Heart left ventricle (tissue), 13 donors: ENCODE results near the gene PLAC8.

Experiments used
- CTCF ChIP-seq, 12 donors: fragments of 200-600 bp; sonication (generic) in 4 of 12; IDR thresholded peaks; one replicate each; pipeline versions ENCODE4 v1.5.0 to v1.8.0; 2018 to 2022; ENCODE audit warnings: antibody characterized with exemption in 12 of 12, mild to moderate bottlenecking in 5 of 12
- POLR2A ChIP-seq, 2 donors: fragments of 450-650 bp; IDR thresholded peaks; one replicate each; pipeline ENCODE4 v1.6.1; 2017; ENCODE audit warnings: antibody characterized with exemption in 2 of 2, mild to moderate bottlenecking in 2 of 2, moderate library complexity in 2 of 2
- donor health status: ischemic (EF 13 %, LVEDD 7.1; RV severe dilation, severe dysfunction).
- donor health status: DM: no; HTN: yes; CAD: no.
- donor health status: DM: no; HTN: no; CAD: no.
- donor health status: ischemic (EF 25% LVEDD 6.9; RV normal size, moderate dysfunction).
- donor health status: ischemic (EF 25% LVEDD 5.7; RV mildly dilated, moderate dysfunction).
- donor health status: ischemic (EF 35%, LVEDD 5.7; RV mildly dilated, moderate dysfunction).
- donor health status: nonischemic (EF 11% LVEDD 7.7; RV severe dilation, severe dysfunction).
- donor health status: DM: yes; HTN: yes; CAD: no.
- donor health status: PGD.
- donor health status: ischemic (EF 29% LVEDD 5.4; RV normal size, mild dysfunction).
- donor health status: nonischemic (EF 23%, LVEDD 6.1; RV moderate dilation, normal function).

GRCh38 chr4:83114576-83114975 lies at the start of gene PLAC8:
- TF ChIP-seq CTCF (IDR thresholded peaks at IDR 0.05) = no peak
- TF ChIP-seq POLR2A (IDR thresholded peaks at IDR 0.05) = no peak
